GM23338 (cell line): Measurements from ENCODE around the gene AIM2.

Experiments used
- CREB1 ChIP-seq: fragments of 250-450 bp; sonication (Bioruptor Pico); IDR thresholded peaks from 2 replicates; pipeline ENCODE4 v1.5.0; 2020; ENCODE audit warnings: low read depth, mild to moderate bottlenecking, moderate library complexity
- CTCF ChIP-seq, 2 experiments: fragments of 200-600 bp in 1 of 2; sonication (generic) in 1 of 2; conservative IDR thresholded peaks; 2 replicates each; pipeline versions ENCODE4 v1.5.1 to v1.6.1; 2016 to 2017; ENCODE audit warnings: antibody characterized with exemption in 2 of 2, low read depth in 2 of 2, mild to moderate bottlenecking in 2 of 2, moderate library complexity in 1 of 2
- EZH2 ChIP-seq: fragments of 200-600 bp; sonication (generic); IDR thresholded peaks from one replicate; pipeline ENCODE4 v1.8.0; 2017; ENCODE audit warnings: antibody characterized with exemption, mild to moderate bottlenecking, low read depth; ENCODE audit not compliant: unreplicated experiment
- POLR2AphosphoS5 ChIP-seq: IDR thresholded peaks from 2 replicates; pipeline ENCODE4 v1.6.1; 2016; ENCODE audit warnings: antibody characterized with exemption, low read depth
- REST ChIP-seq: IDR thresholded peaks from one replicate; pipeline ENCODE4 v1.6.1; 2018; ENCODE audit warnings: antibody characterized with exemption; ENCODE audit not compliant: unreplicated experiment
- ZNF114 ChIP-seq: fragments of 250-450 bp; sonication (Bioruptor Pico); IDR thresholded peaks from 2 replicates; pipeline ENCODE4 v1.5.0; 2020; ENCODE audit warnings: mild to moderate bottlenecking, moderate library complexity

- no peak for TF ChIP-seq CTCF (conservative IDR thresholded peaks at IDR 0.05; ENCODE audit: low read depth in 2 of 2)
- no peak for TF ChIP-seq POLR2AphosphoS5
- no peak for TF ChIP-seq CREB1 (CRISPR knock-in tag)
- no peak for TF ChIP-seq REST
- TF ChIP-seq ZNF114 (CRISPR knock-in tag), result no peak
- TF ChIP-seq EZH2, result no peak
Observed at GRCh38 chr1:159091607-159092031, 15.1 kb upstream of the AIM2 start.
